ENCODE data around the gene NPR1. TPM values are rescaled to one million over a fixed set of nuclear protein-coding genes. Genes with fewer than 3 reads are reported as not detected.
A peak's percentile ranks its signal among the peaks of the same experiment; 100 is the strongest.

The NPR1 gene
- total RNA-seq, 2 donors from 2014 or later, result 2.3 to 3.6 TPM

- H3K9me3 ChIP-seq, result no peaks in the 10 kb centered on the region
- no peak for TF ChIP-seq CTCF (IDR thresholded peaks at IDR 0.05)
- H3K4me3 ChIP-seq, result no peak overlapping the region
- DNase-seq, result no peak
- no peak overlapping the region for H3K27ac ChIP-seq
- H3K9ac ChIP-seq (ENCODE audit: low read depth in 2 of 2, low read length in 2 of 2), result no peak overlapping the region
- H3K4me1 ChIP-seq, result no peaks in the 10 kb centered on the region
- no peaks in the 10 kb centered on the region for H3K27me3 ChIP-seq
- no peaks in the 10 kb centered on the region for H3K36me3 ChIP-seq
- intact Hi-C loops (cut with DNase I), result no loop called here
These were observed 15.0 kb downstream of the NPR1 start for GRCh38 chr1:153693466-153693865.

DNA sequence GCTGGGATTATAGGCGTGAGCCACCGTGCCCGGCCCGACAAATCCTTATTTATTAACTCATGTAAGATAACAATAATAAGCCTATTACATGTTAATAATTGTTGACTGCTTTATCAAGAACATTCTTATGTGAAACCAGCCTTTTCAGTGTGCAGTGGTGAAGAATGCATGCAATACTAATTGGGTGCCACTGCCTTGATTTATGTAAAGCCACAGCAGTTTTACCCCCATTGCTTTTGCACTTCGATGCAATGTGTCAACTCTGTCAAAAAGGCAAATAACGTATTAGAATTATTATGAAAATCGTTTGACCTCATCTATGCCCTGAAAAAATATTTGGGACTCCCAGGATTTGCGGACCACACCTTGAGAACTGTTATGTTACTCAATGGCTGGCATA lies 18.3 kb downstream of the NPR1 start:
- intact Hi-C loops (cut with DNase I), result no loop called here
- no peaks in the 10 kb centered on the region for H3K9me3 ChIP-seq
- H3K27me3 ChIP-seq, result no peaks in the 10 kb centered on the region
- H3K4me1 ChIP-seq, result no peaks in the 10 kb centered on the region
- no peak overlapping the region for H3K9ac ChIP-seq (ENCODE audit: low read depth in 2 of 2, low read length in 2 of 2)
- H3K4me3 ChIP-seq, result no peak overlapping the region
- H3K36me3 ChIP-seq, result no peaks in the 10 kb centered on the region
- no peak for DNase-seq
- no peak overlapping the region for H3K27ac ChIP-seq
- no peak for TF ChIP-seq CTCF (IDR thresholded peaks at IDR 0.05)

- intact Hi-C loops (cut with DNase I), result no loop called here
- no peak overlapping the region for H3K4me3 ChIP-seq
- no peaks in the 10 kb centered on the region for H3K9me3 ChIP-seq
- TF ChIP-seq CTCF (IDR thresholded peaks at IDR 0.05), result no peak
- H3K4me1 ChIP-seq, result no peaks in the 10 kb centered on the region
- no peak for DNase-seq
- no peak overlapping the region for H3K27ac ChIP-seq
- H3K36me3 ChIP-seq, result no peaks in the 10 kb centered on the region
- H3K27me3 ChIP-seq, result no peaks in the 10 kb centered on the region
- no peak overlapping the region for H3K9ac ChIP-seq (ENCODE audit: low read depth in 2 of 2, low read length in 2 of 2)
These were observed 18.9 kb downstream of the NPR1 start for GRCh38 chr1:153697191-153698019.

DNA sequence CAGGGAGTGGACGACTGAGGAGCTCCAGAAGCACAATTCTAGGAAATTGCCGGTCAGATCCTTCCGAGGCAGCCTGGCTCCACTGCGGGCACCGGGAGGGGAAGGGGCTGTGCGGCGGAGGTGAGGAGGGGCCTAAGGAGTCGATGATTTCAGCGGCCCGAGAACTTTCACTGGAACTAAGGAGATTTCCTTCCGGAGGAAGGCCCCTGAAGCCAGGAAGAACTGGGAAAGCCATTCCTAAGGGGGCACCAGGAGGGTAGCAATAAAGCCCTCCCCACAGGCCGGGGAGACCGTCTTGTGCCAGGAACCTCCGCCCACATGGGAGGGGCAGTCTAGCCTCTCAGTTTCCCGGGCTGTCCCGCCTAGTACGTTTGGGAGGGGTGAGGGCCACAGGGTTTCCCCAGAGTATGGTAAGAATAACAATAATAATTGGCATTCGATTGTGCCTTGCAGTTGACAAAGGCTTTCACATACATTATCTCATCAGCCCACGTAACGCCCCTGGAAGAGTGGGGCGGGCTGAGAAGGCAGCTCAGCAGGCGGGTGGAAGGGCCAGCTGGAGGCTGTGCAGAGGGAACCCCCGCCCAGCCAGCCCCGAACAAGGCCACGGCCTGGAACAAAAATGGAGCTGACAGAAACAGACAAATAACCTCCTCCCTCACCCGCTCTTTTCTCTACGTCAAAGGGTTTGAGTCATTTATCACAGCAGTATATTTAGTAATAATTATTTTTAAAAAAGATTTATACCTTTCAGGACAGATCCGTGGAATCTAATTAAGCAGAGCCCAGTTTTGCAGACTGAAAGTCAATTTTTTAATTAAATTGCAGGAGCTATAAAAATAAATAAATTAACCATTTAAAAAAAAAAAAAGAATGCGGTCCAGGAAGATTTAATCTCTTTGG lies 19.8 kb downstream of the NPR1 start:
- H3K4me1 ChIP-seq, result no peaks in the 10 kb centered on the region

More for the DNA sequence above, 19.8 kb downstream of the NPR1 start:
- Histone ChIP-seq H3K27ac (no peak overlapping the region), H3K9ac (ENCODE audit: low read depth in 2 of 2, low read length in 2 of 2) (no peak overlapping the region), H3K27me3 (no peaks in the 10 kb centered on the region), H3K9me3 (no peaks in the 10 kb centered on the region), H3K36me3 (no peaks in the 10 kb centered on the region), H3K4me3 (no peak overlapping the region)
- peak; percentile 34 for DNase-seq
- TF ChIP-seq CTCF (IDR thresholded peaks at IDR 0.05), result no peak
- intact Hi-C loops (cut with DNase I), result no loop called here
